ENCODE measurements around the gene FKBP5. TPM values are rescaled to one million over a fixed set of nuclear protein-coding genes. Genes with fewer than 3 reads are reported as not detected.

The FKBP5 gene
- total and polyA plus RNA-seq, 10 of the 15 experiments (the other 5 are each of a cell fraction or from before 2014, with no cell fraction given) = 29.0 to 123 (median 62.3) TPM

- no peak for ATAC-seq
- BruUV-seq (replicated peaks) = no TSS peak
- no peak overlapping the region for H3K4me3 ChIP-seq
- WGBS (ENCODE audit: insufficient coverage, insufficient replicate concordance, low lambda C conversion rate, missing lambda C conversion rate) = 100% methylated on average over 1 of the region's 1 CpG
- H3K36me3 ChIP-seq (ENCODE audit: control insufficient read depth in 2 of 2, insufficient read depth in 2 of 2, low read length in 1 of 2) = peaks cover 4 to 11% of the 10 kb centered on the region in 2 experiments; a peak in 3 of 4 replicates
- no peaks in the 10 kb centered on the region for H3K9me3 ChIP-seq (replicated peaks; ENCODE audit: control insufficient read depth, insufficient read depth, low read length)
- in situ Hi-C loops (cut with MboI) (no loop called here), intact Hi-C loops (cut with micrococcal nuclease; ENCODE audit: unreplicated experiment) (no loop called here)
- no peak overlapping the region for H2AFZ ChIP-seq (ENCODE audit: control insufficient read depth, low read depth, low read length)
- H3K79me2 ChIP-seq (ENCODE audit: control insufficient read depth, insufficient read depth, low read length) = peaks cover 2% of the 10 kb centered on the region; the same call in 1 of the 2 replicates
- ChIA-PET RAD21 (ENCODE audit: unreplicated experiment) (interaction anchor here (1.0 to 3.0 kb wide), 5 partner anchors 13 to 94 kb away, joined by 3 to 12 read pairs (median 4); no protein-coding TSS in a partner anchor), POLR2A (interaction anchor here (1.2 to 1.8 kb wide), 2 partner anchors 21 to 93 kb away, joined by 4 to 6 read pairs; no protein-coding TSS in a partner anchor), SMC1A (ENCODE audit: uncharacterized antibody, unreplicated experiment) (interaction anchor here (0.5 to 2.8 kb wide), 21 partner anchors 13 to 738 kb away, joined by 3 to 18 read pairs (median 4); partner anchors contain the start of gene ARMC12), CTCF (interaction anchor here (0.8 to 8.0 kb wide), 7 partner anchors 11 to 346 kb away, joined by 3 to 77 read pairs (median 5); partner anchors contain the start of genes ARMC12 and DEF6)
- no peaks in the 10 kb centered on the region for H3K27me3 ChIP-seq (replicated peaks in 1 of 2; ENCODE audit: control insufficient read depth in 2 of 2, insufficient read depth in 2 of 2, low read length in 1 of 2)
- no peak for TF ChIP-seq NFYB (IDR thresholded peaks at IDR 0.05; ENCODE audit: insufficient read depth, low read depth, low read length)
- no peak for TF ChIP-seq MAX (IDR thresholded peaks at IDR 0.05; ENCODE audit: low read depth, low read length)
- TF ChIP-seq FOXM1 (IDR thresholded peaks at IDR 0.05; ENCODE audit: low read depth, low read length) = no peak
- TF ChIP-seq IKZF2 (IDR thresholded peaks at IDR 0.05) = no peak
- TF ChIP-seq E4F1 (IDR thresholded peaks at IDR 0.05; ENCODE audit: borderline replicate concordance, partially characterized antibody) = no peak
- no peak for FAIRE-seq
- H3K9ac ChIP-seq (ENCODE audit: control insufficient read depth, insufficient read depth, low read length) = no peak overlapping the region
- H3K4me1 ChIP-seq (ENCODE audit: control insufficient read depth, insufficient read depth, low read length) = peaks cover 5% of the 10 kb centered on the region
- H3K27ac ChIP-seq (ENCODE audit: control insufficient read depth, insufficient read depth) = no peak overlapping the region
- H4K20me1 ChIP-seq (ENCODE audit: control insufficient read depth, insufficient read depth) = no peaks in the 10 kb centered on the region
- H3K4me2 ChIP-seq (ENCODE audit: control insufficient read depth, insufficient read depth) = no peak overlapping the region
- DNase-seq (ENCODE audit: low read depth, low spot score) = no peak
Measured at GRCh38 chr6:35642471-35643161, 46.1 kb downstream of the FKBP5 start.

Data from GM12878 (cell line).